Measurements from ENCODE around the gene SYNE2. TPM values are rescaled to one million over a fixed set of nuclear protein-coding genes. Genes with fewer than 3 reads are reported as not detected.

SYNE2 gene
- total RNA-seq, 1 experiment from 2014 or later = 48.5 TPM

- Mint-ChIP-seq H3K27me3 (ENCODE audit: insufficient read depth, unreplicated experiment) (no peaks in the 10 kb centered on the region), H3K4me1 (ENCODE audit: low read depth, unreplicated experiment) (no peaks in the 10 kb centered on the region), H3K4me3 (ENCODE audit: unreplicated experiment) (no peak overlapping the region), H3K27ac (ENCODE audit: unreplicated experiment) (no peak overlapping the region), H3K9me3 (ENCODE audit: unreplicated experiment) (no peaks in the 10 kb centered on the region), H3K36me3 (ENCODE audit: insufficient read depth, unreplicated experiment) (peaks cover 12% of the 10 kb centered on the region)
- H3K4me3 ChIP-seq (ENCODE audit: low read depth, low read length) = no peak overlapping the region
- no peaks in the 10 kb centered on the region for H3K27me3 ChIP-seq (replicated peaks; ENCODE audit: control insufficient read depth, insufficient read depth, low read length)
- no peaks in the 10 kb centered on the region for H3K9me3 ChIP-seq
- CTCF ChIA-PET = no interaction called here
- intact Hi-C loops (cut with micrococcal nuclease; ENCODE audit: unreplicated experiment) = no loop called here
- BruUV-seq (replicated peaks) = no TSS peak
- no peaks in the 10 kb centered on the region for H3K4me1 ChIP-seq
- POLR2A ChIA-PET = no interaction called here
- TF ChIP-seq, protein P1, sequence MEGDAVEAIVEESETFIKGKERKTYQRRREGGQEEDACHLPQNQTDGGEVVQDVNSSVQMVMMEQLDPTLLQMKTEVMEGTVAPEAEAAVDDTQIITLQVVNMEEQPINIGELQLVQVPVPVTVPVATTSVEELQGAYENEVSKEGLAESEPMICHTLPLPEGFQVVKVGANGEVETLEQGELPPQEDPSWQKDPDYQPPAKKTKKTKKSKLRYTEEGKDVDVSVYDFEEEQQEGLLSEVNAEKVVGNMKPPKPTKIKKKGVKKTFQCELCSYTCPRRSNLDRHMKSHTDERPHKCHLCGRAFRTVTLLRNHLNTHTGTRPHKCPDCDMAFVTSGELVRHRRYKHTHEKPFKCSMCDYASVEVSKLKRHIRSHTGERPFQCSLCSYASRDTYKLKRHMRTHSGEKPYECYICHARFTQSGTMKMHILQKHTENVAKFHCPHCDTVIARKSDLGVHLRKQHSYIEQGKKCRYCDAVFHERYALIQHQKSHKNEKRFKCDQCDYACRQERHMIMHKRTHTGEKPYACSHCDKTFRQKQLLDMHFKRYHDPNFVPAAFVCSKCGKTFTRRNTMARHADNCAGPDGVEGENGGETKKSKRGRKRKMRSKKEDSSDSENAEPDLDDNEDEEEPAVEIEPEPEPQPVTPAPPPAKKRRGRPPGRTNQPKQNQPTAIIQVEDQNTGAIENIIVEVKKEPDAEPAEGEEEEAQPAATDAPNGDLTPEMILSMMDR (IDR thresholded peaks at IDR 0.05; ENCODE audit: insufficient read depth in 1 of 2, low read depth in 1 of 2, low read length in 1 of 2, severe bottlenecking in 1 of 2, unreplicated experiment in 1 of 2) = no peak
- no peak for DNase-seq
- H3K36me3 ChIP-seq (ENCODE audit: control insufficient read depth, insufficient read depth, low read length) = no peaks in the 10 kb centered on the region; the same call in 1 of the 2 replicates
Observed at GRCh38 chr14:64005822-64006221, 153.0 kb downstream of the SYNE2 start.

DNA sequence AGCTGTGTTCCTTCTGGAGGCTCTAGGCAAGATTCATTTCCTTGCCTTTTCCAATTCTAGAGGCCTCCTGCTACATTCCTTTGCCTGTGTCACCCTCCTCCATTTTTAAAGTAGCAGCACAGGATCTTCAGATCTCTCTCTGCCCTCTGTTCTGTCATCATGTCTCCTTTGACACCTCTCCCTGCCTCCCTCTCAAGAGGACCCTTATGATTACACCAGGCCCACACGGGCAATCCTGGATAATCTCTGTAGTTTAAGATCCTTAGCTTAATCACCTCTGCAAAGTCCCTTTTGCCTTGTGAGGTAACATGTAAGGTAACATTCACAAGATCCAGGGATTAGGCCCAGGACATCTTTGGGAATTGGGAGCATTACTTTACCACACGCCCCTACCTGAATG lies 155.2 kb downstream of the SYNE2 start:
- POLR2A ChIA-PET = no interaction called here
- no TSS peak for BruUV-seq (replicated peaks)
- Mint-ChIP-seq H3K9me3 (ENCODE audit: unreplicated experiment) (no peaks in the 10 kb centered on the region), H3K36me3 (ENCODE audit: insufficient read depth, unreplicated experiment) (peaks cover 12% of the 10 kb centered on the region), H3K27me3 (ENCODE audit: insufficient read depth, unreplicated experiment) (no peaks in the 10 kb centered on the region), H3K27ac (ENCODE audit: unreplicated experiment) (no peak overlapping the region), H3K4me1 (ENCODE audit: low read depth, unreplicated experiment) (no peaks in the 10 kb centered on the region), H3K4me3 (ENCODE audit: unreplicated experiment) (no peak overlapping the region)
- CTCF ChIA-PET = no interaction called here
- DNase-seq = no peak
- Histone ChIP-seq H3K27me3 (replicated peaks; ENCODE audit: control insufficient read depth, insufficient read depth, low read length) (no peaks in the 10 kb centered on the region), H3K9me3 (no peaks in the 10 kb centered on the region), H3K4me3 (ENCODE audit: low read depth, low read length) (no peak overlapping the region), H3K4me1 (0 out of 2 replicates have a peak, but pooled peaks cover 4% of the 10 kb centered on the region), H3K36me3 (ENCODE audit: control insufficient read depth, insufficient read depth, low read length) (no peaks in the 10 kb centered on the region; the same call in 1 of the 2 replicates)
- TF ChIP-seq, protein P1 (IDR thresholded peaks at IDR 0.05; ENCODE audit: insufficient read depth in 1 of 2, low read depth in 1 of 2, low read length in 1 of 2, severe bottlenecking in 1 of 2, unreplicated experiment in 1 of 2) = no peak
- intact Hi-C loops (cut with micrococcal nuclease; ENCODE audit: unreplicated experiment) = no loop called here

- intact Hi-C loops (cut with micrococcal nuclease; ENCODE audit: unreplicated experiment) = no loop called here
Observed at GRCh38 chr14:64012003-64012402, 159.2 kb downstream of the SYNE2 start.

More at GRCh38 chr14:64012003-64012402, 159.2 kb downstream of the SYNE2 start:
- 0 out of 2 replicates have a peak, but pooled peaks cover 4% of the 10 kb centered on the region for H3K4me1 ChIP-seq
- TF ChIP-seq, protein P1 (IDR thresholded peaks at IDR 0.05; ENCODE audit: insufficient read depth in 1 of 2, low read depth in 1 of 2, low read length in 1 of 2, severe bottlenecking in 1 of 2, unreplicated experiment in 1 of 2) = no peak
- CTCF ChIA-PET = interaction anchor here (2.4 kb wide), 1 partner anchor 291 kb away, joined by 5 read pairs; no protein-coding TSS in a partner anchor
- H3K36me3 ChIP-seq (ENCODE audit: control insufficient read depth, insufficient read depth, low read length) = no peaks in the 10 kb centered on the region; the same call in 1 of the 2 replicates
- Mint-ChIP-seq H3K9me3 (ENCODE audit: unreplicated experiment) (no peaks in the 10 kb centered on the region), H3K36me3 (ENCODE audit: insufficient read depth, unreplicated experiment) (peaks cover 6% of the 10 kb centered on the region), H3K27me3 (ENCODE audit: insufficient read depth, unreplicated experiment) (no peaks in the 10 kb centered on the region), H3K27ac (ENCODE audit: unreplicated experiment) (no peak overlapping the region), H3K4me3 (ENCODE audit: unreplicated experiment) (no peak overlapping the region), H3K4me1 (ENCODE audit: low read depth, unreplicated experiment) (no peaks in the 10 kb centered on the region)
- no peak overlapping the region for H3K4me3 ChIP-seq (ENCODE audit: low read depth, low read length)
- POLR2A ChIA-PET = no interaction called here
- no peak for DNase-seq
- BruUV-seq (replicated peaks) = no TSS peak
- 0 out of 2 replicates have a peak, but pooled peaks cover 3% of the 10 kb centered on the region for H3K9me3 ChIP-seq
- no peaks in the 10 kb centered on the region for H3K27me3 ChIP-seq (replicated peaks; ENCODE audit: control insufficient read depth, insufficient read depth, low read length)

All from Caco-2 (cell line).